ENCODE measurements around the gene ZNF410. TPM values are rescaled to one million over a fixed set of nuclear protein-coding genes. Genes with fewer than 3 reads are reported as not detected.

The ZNF410 gene
- total and polyA plus RNA-seq, 2 donors (not counting 3 experiments of a cell fraction or from before 2014, with no cell fraction given): 21.8 to 45.0 TPM

DNA sequence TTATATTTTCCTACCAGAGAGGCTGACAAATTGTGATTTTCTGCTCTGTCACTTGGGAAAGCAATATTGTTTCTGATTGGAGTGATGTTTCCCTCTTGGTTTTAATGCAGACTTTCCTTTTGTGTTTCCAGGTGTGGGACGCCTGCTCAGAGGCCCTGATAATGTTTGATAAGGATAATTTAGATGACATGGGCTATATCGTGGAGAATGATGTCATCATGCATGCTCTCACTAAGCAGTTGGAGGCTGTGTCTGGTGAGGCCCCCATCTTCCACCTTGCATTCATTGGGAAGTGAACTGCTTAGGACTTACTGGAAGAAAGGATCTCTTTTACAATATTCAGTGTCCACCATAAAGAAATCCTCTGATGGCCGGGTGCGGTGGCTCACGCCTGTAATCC is 69.0 kb downstream of the ZNF410 start:
- no peaks in the 10 kb centered on the region for H3K27me3 ChIP-seq (ENCODE audit: control insufficient read depth in 2 of 2, insufficient read depth in 2 of 2, low read length in 2 of 2)
- no peaks in the 10 kb centered on the region for H3K79me2 ChIP-seq (ENCODE audit: control insufficient read depth, insufficient read depth, low read length)
- BruUV-seq (replicated peaks): no TSS peak
- no peaks in the 10 kb centered on the region for H3K9me1 ChIP-seq (replicated peaks; ENCODE audit: control insufficient read depth, extremely low read depth, insufficient read depth, low read length)
- H3K4me1 ChIP-seq (ENCODE audit: control insufficient read depth, extremely low read depth, insufficient read depth, low read length): peaks cover 5% of the 10 kb centered on the region
- H3K9me3 ChIP-seq (replicated peaks; ENCODE audit: control insufficient read depth, insufficient read depth, low read length): no peaks in the 10 kb centered on the region
- H2AFZ ChIP-seq (ENCODE audit: low read depth, low read length): no peak overlapping the region
- H3K4me2 ChIP-seq (ENCODE audit: insufficient read depth, low read length): no peak overlapping the region
- ChIA-PET POLR2A (no interaction called here), CTCF (no interaction called here)
- TF ChIP-seq FOS (IDR thresholded peaks at IDR 0.05; ENCODE audit: borderline replicate concordance, insufficient read depth, low read length): no peak
- no peak for TF ChIP-seq MYC (IDR thresholded peaks at IDR 0.05; ENCODE audit: low read depth, low read length)
- TF ChIP-seq, protein P1, sequence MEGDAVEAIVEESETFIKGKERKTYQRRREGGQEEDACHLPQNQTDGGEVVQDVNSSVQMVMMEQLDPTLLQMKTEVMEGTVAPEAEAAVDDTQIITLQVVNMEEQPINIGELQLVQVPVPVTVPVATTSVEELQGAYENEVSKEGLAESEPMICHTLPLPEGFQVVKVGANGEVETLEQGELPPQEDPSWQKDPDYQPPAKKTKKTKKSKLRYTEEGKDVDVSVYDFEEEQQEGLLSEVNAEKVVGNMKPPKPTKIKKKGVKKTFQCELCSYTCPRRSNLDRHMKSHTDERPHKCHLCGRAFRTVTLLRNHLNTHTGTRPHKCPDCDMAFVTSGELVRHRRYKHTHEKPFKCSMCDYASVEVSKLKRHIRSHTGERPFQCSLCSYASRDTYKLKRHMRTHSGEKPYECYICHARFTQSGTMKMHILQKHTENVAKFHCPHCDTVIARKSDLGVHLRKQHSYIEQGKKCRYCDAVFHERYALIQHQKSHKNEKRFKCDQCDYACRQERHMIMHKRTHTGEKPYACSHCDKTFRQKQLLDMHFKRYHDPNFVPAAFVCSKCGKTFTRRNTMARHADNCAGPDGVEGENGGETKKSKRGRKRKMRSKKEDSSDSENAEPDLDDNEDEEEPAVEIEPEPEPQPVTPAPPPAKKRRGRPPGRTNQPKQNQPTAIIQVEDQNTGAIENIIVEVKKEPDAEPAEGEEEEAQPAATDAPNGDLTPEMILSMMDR (IDR thresholded peaks at IDR 0.05; ENCODE audit: extremely low read depth in 1 of 2, insufficient read depth in 1 of 2, low read depth in 1 of 2, low read length in 2 of 2): no peak
- no peak for TF ChIP-seq POLR2AphosphoS5 (IDR thresholded peaks at IDR 0.05; ENCODE audit: insufficient read depth, low read depth, low read length)
- no peak for TF ChIP-seq GATA2 (IDR thresholded peaks at IDR 0.05; ENCODE audit: insufficient read depth, insufficient read length, low read depth, low read length)
- no peak for TF ChIP-seq JUN (IDR thresholded peaks at IDR 0.05; ENCODE audit: borderline replicate concordance, insufficient read depth, insufficient read length, low read depth)
- TF ChIP-seq POLR2A (IDR thresholded peaks at IDR 0.05; ENCODE audit: low read depth, low read length): no peak
- TF ChIP-seq, protein P2, sequence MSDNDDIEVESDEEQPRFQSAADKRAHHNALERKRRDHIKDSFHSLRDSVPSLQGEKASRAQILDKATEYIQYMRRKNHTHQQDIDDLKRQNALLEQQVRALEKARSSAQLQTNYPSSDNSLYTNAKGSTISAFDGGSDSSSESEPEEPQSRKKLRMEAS (IDR thresholded peaks at IDR 0.05; ENCODE audit: insufficient read depth, insufficient read length): no peak
- TF ChIP-seq EZH2 (IDR thresholded peaks at IDR 0.05; ENCODE audit: borderline replicate concordance, low read depth, low read length, severe bottlenecking): no peak
- DNase-seq (ENCODE audit: low read depth, low spot score): no peak
- no peak overlapping the region for H3K9ac ChIP-seq (replicated peaks; ENCODE audit: extremely low read depth, insufficient read depth, low read length)
- H4K20me1 ChIP-seq (replicated peaks; ENCODE audit: control insufficient read depth, extremely low read depth, insufficient read depth, low read length): no peaks in the 10 kb centered on the region
- H3K36me3 ChIP-seq (ENCODE audit: control insufficient read depth in 2 of 2, extremely low read depth in 1 of 2, insufficient read depth in 2 of 2, low read length in 2 of 2): peaks cover 10 to 32% of the 10 kb centered on the region in 2 experiments
- no peak for FAIRE-seq
- dilution Hi-C loops (cut with MboI; ENCODE audit: extremely low pct_ligation_motif_present, low sequenced_read_pairs) (no loop called here), intact Hi-C loops (cut with micrococcal nuclease) (no loop called here)
- H3K4me3 ChIP-seq (replicated peaks in 1 of 3; ENCODE audit: insufficient read depth in 1 of 3, low read depth in 1 of 3, low read length in 3 of 3): no peak overlapping the region
- H3K27ac ChIP-seq (ENCODE audit: insufficient read depth, low read depth, low read length): no peak overlapping the region

All from endothelial cell of umbilical vein (primary cell).